ENCODE data around the gene CBR4.

The CBR4 gene

DNA sequence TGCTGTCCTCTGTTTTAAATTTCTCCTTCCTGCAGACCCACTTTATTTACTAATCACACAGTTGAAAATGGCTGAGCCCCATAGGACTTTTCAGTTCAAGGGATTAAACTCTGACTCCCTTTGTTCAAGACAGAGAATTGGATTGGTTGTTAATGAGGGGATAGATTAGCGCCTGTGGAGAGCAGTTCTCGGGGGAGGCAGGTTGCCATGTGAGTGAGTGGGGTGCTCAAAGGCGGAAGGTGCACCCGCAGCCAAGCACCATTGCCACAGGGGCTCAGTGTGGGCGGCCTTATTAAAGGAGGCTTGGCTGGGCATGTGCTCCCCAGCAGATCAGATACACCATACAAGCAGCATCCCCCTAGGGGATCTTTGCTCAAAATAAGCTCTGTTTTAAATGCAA is 7.9 kb upstream of the CBR4 start:
- no peaks in the 10 kb centered on the region for H3K27me3 Mint-ChIP-seq (ENCODE audit: low read depth)
- H3K36me3 Mint-ChIP-seq (ENCODE audit: low read depth): no peaks in the 10 kb centered on the region
- H3K9me3 Mint-ChIP-seq: no peaks in the 10 kb centered on the region
- no peak overlapping the region for H3K4me3 Mint-ChIP-seq
- H3K27ac Mint-ChIP-seq: peak overlapping the region in 1 of 3 experiments; percentile 67
- no peaks in the 10 kb centered on the region for H3K4me1 Mint-ChIP-seq
- TF ChIP-seq, protein P1, sequence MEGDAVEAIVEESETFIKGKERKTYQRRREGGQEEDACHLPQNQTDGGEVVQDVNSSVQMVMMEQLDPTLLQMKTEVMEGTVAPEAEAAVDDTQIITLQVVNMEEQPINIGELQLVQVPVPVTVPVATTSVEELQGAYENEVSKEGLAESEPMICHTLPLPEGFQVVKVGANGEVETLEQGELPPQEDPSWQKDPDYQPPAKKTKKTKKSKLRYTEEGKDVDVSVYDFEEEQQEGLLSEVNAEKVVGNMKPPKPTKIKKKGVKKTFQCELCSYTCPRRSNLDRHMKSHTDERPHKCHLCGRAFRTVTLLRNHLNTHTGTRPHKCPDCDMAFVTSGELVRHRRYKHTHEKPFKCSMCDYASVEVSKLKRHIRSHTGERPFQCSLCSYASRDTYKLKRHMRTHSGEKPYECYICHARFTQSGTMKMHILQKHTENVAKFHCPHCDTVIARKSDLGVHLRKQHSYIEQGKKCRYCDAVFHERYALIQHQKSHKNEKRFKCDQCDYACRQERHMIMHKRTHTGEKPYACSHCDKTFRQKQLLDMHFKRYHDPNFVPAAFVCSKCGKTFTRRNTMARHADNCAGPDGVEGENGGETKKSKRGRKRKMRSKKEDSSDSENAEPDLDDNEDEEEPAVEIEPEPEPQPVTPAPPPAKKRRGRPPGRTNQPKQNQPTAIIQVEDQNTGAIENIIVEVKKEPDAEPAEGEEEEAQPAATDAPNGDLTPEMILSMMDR (IDR thresholded peaks at IDR 0.05; ENCODE audit: unreplicated experiment in 3 of 3): no peak

DNA sequence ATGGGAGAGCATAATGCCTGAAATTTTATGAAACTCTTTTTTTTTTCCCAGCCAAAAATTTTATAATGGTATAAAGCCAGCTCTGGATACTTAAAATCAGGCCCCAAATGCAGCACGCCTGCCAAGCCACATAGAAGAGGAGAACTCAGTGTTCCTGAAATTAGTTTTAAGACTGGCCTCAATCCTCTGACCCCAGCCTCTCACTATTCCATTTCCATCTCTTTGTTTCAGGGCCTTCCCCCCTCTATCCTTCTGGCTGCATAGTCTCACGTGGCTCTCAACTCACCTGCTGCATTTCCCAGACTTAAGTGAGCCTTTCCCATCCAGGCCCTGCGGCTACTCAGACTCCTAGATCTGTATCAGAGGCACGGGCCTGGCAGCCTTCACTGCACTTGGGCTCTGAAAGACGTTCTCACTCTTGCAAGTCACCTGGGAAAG is 5.2 kb upstream of the CBR4 start:
- no peaks in the 10 kb centered on the region for H3K36me3 Mint-ChIP-seq (ENCODE audit: low read depth)

DNA sequence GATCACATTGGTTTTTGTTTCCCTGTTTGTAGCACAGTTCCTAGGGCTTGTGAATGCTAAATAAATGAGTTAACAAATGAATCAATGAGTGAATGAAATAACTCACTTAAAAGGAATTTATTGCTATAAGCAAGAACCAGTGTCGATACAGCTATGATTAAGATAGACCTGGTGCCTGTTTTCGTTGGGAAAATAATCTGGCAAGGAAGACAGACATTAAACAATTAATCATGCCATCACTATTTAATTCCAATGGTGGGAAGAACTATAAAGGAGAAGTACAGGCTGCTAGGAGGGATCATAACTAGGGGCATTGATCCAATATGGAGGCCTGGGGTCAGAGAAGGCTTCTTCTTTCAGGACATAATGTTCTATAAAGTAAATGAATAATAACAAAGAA is 4.5 kb upstream of the CBR4 start:
- H3K27ac Mint-ChIP-seq: peak overlapping the region; percentile 31 to 89 (median 48)
- H3K9me3 Mint-ChIP-seq: no peaks in the 10 kb centered on the region
- no peaks in the 10 kb centered on the region for H3K27me3 Mint-ChIP-seq (ENCODE audit: low read depth)
- TF ChIP-seq, protein P1 (IDR thresholded peaks at IDR 0.05; ENCODE audit: unreplicated experiment in 3 of 3): no peak
- no peaks in the 10 kb centered on the region for H3K36me3 Mint-ChIP-seq (ENCODE audit: low read depth)
- H3K4me3 Mint-ChIP-seq: no peak overlapping the region
- peaks cover 15% of the 10 kb centered on the region for H3K4me1 Mint-ChIP-seq

More for the DNA sequence above, 5.2 kb upstream of the CBR4 start:
- H3K27me3 Mint-ChIP-seq (ENCODE audit: low read depth): no peaks in the 10 kb centered on the region
- no peaks in the 10 kb centered on the region for H3K9me3 Mint-ChIP-seq
- no peak overlapping the region for H3K4me3 Mint-ChIP-seq
- TF ChIP-seq, protein P1 (IDR thresholded peaks at IDR 0.05; ENCODE audit: unreplicated experiment in 3 of 3): no peak
- peaks cover 11% of the 10 kb centered on the region for H3K4me1 Mint-ChIP-seq
- peak overlapping the region; percentile 48 to 89 (median 85) for H3K27ac Mint-ChIP-seq

DNA sequence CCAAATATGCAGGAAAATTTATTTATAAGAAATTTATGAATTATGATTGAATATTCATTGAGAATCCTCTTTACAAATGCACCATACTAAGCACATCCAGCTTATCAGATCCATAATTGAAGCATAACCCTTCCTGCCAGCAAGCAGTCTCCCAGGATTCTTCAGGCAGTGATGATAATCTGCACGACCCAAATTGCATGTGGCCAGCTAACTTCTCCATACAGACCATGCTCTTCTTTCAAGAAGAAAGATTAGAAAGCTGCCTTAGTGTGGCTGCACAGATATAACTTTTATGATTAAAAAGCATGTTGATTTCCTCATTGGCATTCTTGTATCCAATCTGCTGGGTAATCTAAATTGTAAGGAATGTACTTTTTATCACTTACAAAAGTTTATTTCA is 3.3 kb upstream of the CBR4 start:
- Mint-ChIP-seq H3K4me1 (peaks cover 27% of the 10 kb centered on the region), H3K4me3 (no peak overlapping the region), H3K36me3 (ENCODE audit: low read depth) (no peaks in the 10 kb centered on the region), H3K27me3 (ENCODE audit: low read depth) (no peaks in the 10 kb centered on the region), H3K27ac (no peak overlapping the region), H3K9me3 (no peaks in the 10 kb centered on the region)
- TF ChIP-seq, protein P1 (IDR thresholded peaks at IDR 0.05; ENCODE audit: unreplicated experiment in 3 of 3): no peak

DNA sequence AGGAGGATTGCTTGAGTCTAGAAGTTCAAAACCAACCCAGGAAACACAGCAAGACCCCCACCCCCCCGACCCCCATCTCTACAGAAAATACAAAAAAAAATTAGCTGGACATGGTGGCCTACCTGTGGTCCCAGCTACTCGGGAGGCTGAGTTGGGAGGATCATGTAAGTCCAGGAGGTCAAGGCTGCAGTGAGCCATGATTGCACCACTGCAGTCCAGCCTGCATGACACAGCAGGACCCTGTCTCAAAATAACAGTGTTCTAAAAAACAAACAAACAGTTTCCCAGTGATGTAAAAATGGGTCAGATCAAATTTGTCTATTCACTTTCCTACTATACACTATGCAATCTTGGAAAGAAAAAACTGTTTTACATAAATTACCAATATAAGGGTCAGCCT is 2.0 kb upstream of the CBR4 start:
- TF ChIP-seq, protein P1 (IDR thresholded peaks at IDR 0.05; ENCODE audit: unreplicated experiment in 3 of 3): no peak
- no peak overlapping the region for H3K27ac Mint-ChIP-seq
- no peaks in the 10 kb centered on the region for H3K27me3 Mint-ChIP-seq (ENCODE audit: low read depth)
- H3K36me3 Mint-ChIP-seq (ENCODE audit: low read depth): no peaks in the 10 kb centered on the region
- peaks cover 41% of the 10 kb centered on the region for H3K4me1 Mint-ChIP-seq
- H3K9me3 Mint-ChIP-seq: no peaks in the 10 kb centered on the region
- no peak overlapping the region for H3K4me3 Mint-ChIP-seq

DNA sequence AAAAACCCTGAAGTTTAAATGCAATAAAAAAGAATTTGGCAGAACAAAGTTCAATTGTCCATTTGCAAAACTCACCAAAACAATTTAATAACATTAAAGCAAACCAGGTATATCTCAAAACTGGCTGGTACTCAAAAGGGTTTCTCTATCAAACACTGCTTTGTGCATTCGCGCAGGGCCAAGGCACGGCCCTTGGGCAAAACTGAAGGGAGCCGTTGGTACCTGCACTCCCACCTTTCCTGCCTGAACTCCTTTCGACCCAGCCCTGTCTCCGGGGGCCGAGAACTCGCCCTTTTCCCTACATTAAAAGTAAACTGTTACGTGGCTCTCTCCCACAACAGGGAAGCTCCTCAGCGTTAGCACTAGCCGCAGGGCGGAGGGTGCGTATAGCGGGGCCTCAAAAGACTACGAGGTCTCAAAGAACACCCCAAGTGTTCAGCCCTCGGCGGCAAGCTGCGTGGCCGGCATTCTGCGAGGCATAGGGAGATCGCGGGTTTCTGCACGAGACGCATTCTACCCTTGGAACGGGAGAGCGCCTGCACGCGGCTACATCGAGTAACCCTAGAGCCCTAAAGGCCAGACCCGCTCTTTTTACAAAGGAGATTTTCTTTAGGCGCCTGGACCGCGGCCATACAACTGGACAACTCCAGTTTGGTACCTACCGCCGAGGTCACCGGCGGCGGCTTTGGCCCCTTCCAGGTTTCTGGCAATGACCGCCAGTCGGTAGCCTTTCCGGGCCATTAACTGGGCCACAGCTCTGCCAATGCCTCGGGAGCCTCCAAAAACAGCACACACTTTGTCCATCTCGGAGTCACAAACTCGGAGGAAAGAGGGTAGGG is 550 bp downstream of the CBR4 start:
- no peaks in the 10 kb centered on the region for H3K27me3 Mint-ChIP-seq (ENCODE audit: low read depth)
- no peaks in the 10 kb centered on the region for H3K9me3 Mint-ChIP-seq
- H3K27ac Mint-ChIP-seq: peak overlapping the region; percentile 97 to 100 (median 97)
- TF ChIP-seq, protein P1 (IDR thresholded peaks at IDR 0.05; ENCODE audit: unreplicated experiment in 3 of 3): peak in 2 of 3 experiments; percentile 37 to 63
- H3K36me3 Mint-ChIP-seq (ENCODE audit: low read depth): peaks cover 8% of the 10 kb centered on the region
- peak overlapping the region; percentile 95 to 100 (median 98) for H3K4me3 Mint-ChIP-seq
- peaks cover 53% of the 10 kb centered on the region for H3K4me1 Mint-ChIP-seq
